Nephron (organoid): ENCODE data around the gene ANKLE2.
"Not testable (repeated sequence)": the region's sequence is repeated elsewhere in the genome, so short reads cannot be mapped to it uniquely, and the experiment has no call there.

Experiments
- H3K27ac Mint-ChIP-seq, 3 experiments: 2 replicates each; pipeline ENCODE4 v1.8.0; 2020; ENCODE audit warnings: mixed read lengths in 3 of 3, mild to moderate bottlenecking in 2 of 3, moderate library complexity in 1 of 3
- H3K27me3 Mint-ChIP-seq: 2 replicates; pipeline ENCODE4 v1.8.0; 2021; ENCODE audit warnings: low read depth, mild to moderate bottlenecking, moderate library complexity, mixed read lengths
- H3K36me3 Mint-ChIP-seq: 2 replicates; pipeline ENCODE4 v1.8.0; 2020; ENCODE audit warnings: low read depth, mixed read lengths
- H3K4me1 Mint-ChIP-seq: 2 replicates; pipeline ENCODE4 v1.8.0; 2020; ENCODE audit warnings: mixed read lengths
- H3K4me3 Mint-ChIP-seq, 3 experiments: 2 replicates each; pipeline ENCODE4 v1.8.0; 2020; ENCODE audit warnings: mild to moderate bottlenecking in 3 of 3, mixed read lengths in 3 of 3, moderate library complexity in 2 of 3
- H3K9me3 Mint-ChIP-seq: 2 replicates; pipeline ENCODE4 v1.8.0; 2020; ENCODE audit warnings: mixed read lengths
- TF ChIP-seq, protein P1 (sequence below), 3 experiments: fragments of 200-600 bp; sonication (generic); IDR thresholded peaks; one replicate each; pipeline ENCODE4 v1.5.0; 2021; ENCODE audit warnings: antibody characterized with exemption in 3 of 3; ENCODE audit not compliant: unreplicated experiment in 3 of 3

ANKLE2 gene

DNA sequence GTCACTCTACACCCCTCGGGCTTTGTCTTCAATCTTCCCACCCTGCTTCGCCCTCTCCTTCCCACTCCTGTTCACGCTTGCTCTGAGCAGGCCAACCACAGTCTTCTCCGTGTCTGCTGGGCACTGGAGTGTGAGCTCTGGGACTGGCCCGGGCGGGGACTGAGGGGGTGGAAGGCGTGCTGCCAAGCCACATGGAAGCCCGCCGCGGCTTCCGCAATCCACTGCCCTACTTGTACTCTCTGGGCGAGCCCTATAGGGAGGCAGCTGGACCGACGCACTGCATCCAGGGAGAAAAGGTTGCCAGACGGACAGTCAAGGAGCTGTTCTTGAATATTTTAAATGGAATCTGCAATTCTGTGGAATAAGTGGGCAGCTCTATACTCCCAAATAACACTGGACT is 42.3 kb upstream of the ANKLE2 start:
- Mint-ChIP-seq H3K27me3 (no peaks in the 10 kb centered on the region), H3K4me1 (no peaks in the 10 kb centered on the region), H3K4me3 (no peak overlapping the region), H3K9me3 (no peaks in the 10 kb centered on the region), H3K27ac (no peak overlapping the region), H3K36me3 (peaks cover 69% of the 10 kb centered on the region)
- TF ChIP-seq, protein P1, sequence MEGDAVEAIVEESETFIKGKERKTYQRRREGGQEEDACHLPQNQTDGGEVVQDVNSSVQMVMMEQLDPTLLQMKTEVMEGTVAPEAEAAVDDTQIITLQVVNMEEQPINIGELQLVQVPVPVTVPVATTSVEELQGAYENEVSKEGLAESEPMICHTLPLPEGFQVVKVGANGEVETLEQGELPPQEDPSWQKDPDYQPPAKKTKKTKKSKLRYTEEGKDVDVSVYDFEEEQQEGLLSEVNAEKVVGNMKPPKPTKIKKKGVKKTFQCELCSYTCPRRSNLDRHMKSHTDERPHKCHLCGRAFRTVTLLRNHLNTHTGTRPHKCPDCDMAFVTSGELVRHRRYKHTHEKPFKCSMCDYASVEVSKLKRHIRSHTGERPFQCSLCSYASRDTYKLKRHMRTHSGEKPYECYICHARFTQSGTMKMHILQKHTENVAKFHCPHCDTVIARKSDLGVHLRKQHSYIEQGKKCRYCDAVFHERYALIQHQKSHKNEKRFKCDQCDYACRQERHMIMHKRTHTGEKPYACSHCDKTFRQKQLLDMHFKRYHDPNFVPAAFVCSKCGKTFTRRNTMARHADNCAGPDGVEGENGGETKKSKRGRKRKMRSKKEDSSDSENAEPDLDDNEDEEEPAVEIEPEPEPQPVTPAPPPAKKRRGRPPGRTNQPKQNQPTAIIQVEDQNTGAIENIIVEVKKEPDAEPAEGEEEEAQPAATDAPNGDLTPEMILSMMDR (IDR thresholded peaks at IDR 0.05; ENCODE audit: unreplicated experiment in 3 of 3): no peak

DNA sequence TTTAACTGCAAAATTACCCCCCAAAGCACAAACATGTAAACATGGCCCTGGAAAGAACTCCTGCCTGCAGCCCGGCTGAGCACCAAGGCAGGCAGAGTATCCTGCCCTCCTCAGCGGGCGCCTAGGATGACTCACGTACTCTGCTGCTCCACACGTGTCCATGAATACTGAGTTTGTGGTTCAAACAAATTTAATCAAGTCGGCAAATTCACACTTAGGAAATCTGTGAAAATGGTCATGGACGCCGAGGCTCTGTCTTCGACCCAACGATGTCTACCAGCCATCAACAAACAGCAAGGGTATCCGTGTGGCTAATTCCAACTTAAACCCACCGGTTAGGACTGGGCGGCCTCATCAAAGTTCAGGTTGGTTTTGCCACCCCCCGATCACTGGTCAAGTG is 41.5 kb upstream of the ANKLE2 start:
- TF ChIP-seq, protein P1 (IDR thresholded peaks at IDR 0.05; ENCODE audit: unreplicated experiment in 3 of 3): no peak
- no peaks in the 10 kb centered on the region for H3K27me3 Mint-ChIP-seq
- no peaks in the 10 kb centered on the region for H3K9me3 Mint-ChIP-seq
- no peak overlapping the region for H3K4me3 Mint-ChIP-seq
- H3K27ac Mint-ChIP-seq: no peak overlapping the region
- peaks cover 64% of the 10 kb centered on the region for H3K36me3 Mint-ChIP-seq
- no peaks in the 10 kb centered on the region for H3K4me1 Mint-ChIP-seq

DNA sequence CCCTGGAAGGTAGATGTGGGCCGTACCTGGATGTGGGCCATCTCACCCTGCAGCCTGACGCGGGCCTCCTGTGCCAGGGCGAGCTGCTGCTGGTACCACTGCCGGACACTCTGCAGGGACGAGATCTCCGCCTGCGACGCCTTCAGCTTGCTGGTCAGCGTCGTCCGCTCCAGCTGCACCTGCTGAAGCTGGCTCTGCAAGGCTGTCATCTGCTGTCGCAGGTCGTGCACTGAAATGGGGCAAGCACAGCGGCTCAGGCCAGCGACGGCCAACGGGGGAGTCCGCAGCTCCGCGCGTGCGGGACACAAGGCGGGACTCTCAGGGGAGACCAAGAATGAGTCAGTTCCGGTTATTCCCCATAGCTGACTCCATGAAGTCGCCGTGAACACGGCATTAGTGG is 40.1 kb upstream of the ANKLE2 start:
- no peaks in the 10 kb centered on the region for H3K4me1 Mint-ChIP-seq
- H3K9me3 Mint-ChIP-seq: no peaks in the 10 kb centered on the region
- H3K27me3 Mint-ChIP-seq: no peaks in the 10 kb centered on the region
- H3K27ac Mint-ChIP-seq: no peak overlapping the region
- TF ChIP-seq, protein P1 (IDR thresholded peaks at IDR 0.05; ENCODE audit: unreplicated experiment in 3 of 3): no peak
- peaks cover 62% of the 10 kb centered on the region for H3K36me3 Mint-ChIP-seq
- H3K4me3 Mint-ChIP-seq: no peak overlapping the region

DNA sequence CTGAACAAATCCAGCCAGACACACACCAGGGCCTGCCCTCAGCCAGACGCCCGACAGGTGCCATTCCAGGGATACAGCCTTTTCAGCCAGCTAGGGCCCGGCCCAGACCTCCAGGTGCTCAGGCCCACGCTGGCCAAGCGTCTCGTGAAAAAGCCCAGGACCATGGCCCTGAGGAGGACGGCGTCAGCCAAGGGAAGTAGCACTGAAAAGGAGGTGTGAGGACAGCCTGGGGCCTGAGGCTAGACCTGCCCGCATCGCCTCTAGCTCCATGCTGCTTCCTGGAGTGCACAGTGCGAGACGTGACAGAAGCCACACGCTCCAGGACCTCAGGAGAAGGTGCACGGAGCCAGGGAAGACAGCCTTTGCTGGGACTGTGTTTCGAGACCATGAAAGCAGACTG is 37.2 kb upstream of the ANKLE2 start:
- Mint-ChIP-seq H3K9me3 (peaks cover 2% of the 10 kb centered on the region), H3K27me3 (no peaks in the 10 kb centered on the region), H3K4me3 (no peak overlapping the region), H3K36me3 (peaks cover 75% of the 10 kb centered on the region), H3K4me1 (no peaks in the 10 kb centered on the region), H3K27ac (no peak overlapping the region)
- TF ChIP-seq, protein P1 (IDR thresholded peaks at IDR 0.05; ENCODE audit: unreplicated experiment in 3 of 3): no peak

DNA sequence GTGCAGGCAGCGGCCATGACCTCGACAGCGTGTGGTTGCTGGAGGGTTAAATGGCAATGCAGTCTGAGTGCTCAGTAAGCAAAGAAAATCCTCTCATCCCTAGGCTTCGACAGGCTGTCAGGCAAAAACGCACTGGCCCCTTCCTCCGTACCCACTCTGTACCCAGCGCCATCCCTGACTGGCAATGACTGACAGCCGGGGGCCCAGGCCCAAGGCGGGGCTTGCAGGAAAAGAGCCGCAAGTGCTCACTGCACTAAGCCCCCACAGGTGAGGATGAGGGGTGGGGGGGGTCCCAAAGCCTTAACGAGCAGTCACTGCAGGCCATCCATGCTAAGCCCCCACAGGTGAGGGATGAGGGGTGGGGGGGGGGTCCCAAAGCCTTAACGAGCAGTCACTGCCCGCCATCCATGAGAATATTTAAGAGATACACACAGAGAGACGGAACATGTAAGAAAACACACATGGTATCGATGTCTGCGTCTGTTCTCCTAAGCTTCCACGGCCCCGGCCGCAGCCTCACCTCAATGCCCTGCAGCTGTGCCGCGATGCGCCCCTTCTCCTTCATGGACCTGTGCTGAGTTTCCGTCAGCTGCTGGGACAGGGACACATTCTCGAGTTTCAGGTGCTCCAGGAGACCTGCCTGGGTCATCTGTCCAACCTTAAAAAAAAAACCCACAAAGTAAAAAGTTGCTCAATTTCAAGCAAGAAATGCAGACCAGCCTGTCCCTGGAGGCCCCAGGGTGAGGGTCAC is 36.4 kb upstream of the ANKLE2 start:
- H3K27ac Mint-ChIP-seq: no peak overlapping the region
- no peak overlapping the region for H3K4me3 Mint-ChIP-seq
- H3K27me3 Mint-ChIP-seq: no peaks in the 10 kb centered on the region
- peaks cover 2% of the 10 kb centered on the region for H3K9me3 Mint-ChIP-seq
- no peaks in the 10 kb centered on the region for H3K4me1 Mint-ChIP-seq
- peaks cover 70% of the 10 kb centered on the region for H3K36me3 Mint-ChIP-seq
- TF ChIP-seq, protein P1 (IDR thresholded peaks at IDR 0.05; ENCODE audit: unreplicated experiment in 3 of 3): no peak

DNA sequence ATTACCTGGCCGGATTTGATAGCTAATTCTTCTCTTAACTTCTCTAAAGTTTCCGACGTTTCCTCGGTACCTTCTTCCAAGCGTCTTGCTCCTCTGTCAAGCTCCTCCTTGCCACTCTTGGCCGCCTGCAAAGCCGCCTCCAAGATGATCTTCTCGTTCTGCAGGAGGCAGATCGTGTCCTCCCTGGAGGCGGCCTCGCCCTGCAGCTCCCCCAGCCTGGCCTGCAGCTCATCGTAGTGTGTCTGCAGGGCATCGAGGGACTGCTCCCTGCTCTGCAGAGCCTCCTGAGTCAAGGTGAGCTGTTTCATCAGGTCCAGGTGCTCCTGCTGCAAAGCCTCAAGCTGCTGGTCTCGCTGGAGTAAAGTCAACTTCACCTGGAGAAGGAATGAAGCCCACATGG is 34.2 kb upstream of the ANKLE2 start:
- Mint-ChIP-seq H3K9me3 (peaks cover 2% of the 10 kb centered on the region), H3K27ac (no peak overlapping the region)

DNA sequence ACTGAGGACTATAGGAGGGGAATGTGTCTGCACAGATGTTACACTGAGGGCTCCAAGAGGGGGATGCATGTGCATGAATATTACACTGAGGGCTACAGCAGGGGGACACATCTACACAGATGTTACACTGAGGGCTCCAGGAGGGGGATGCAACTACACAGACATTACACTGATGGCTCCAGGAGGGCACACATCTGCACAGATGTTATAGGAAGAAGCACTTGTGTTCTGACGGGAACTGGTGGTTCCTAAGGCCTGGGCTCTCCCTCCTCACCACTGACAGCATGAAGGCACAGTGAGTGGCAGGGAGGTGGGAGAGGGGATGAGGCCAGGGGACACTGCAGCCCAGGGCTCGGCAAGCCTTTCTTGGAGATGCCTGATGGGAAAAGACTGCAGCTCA is 30.3 kb upstream of the ANKLE2 start:
- H3K27ac Mint-ChIP-seq, H3K4me1 Mint-ChIP-seq, H3K9me3 Mint-ChIP-seq, H3K27me3 Mint-ChIP-seq, H3K4me3 Mint-ChIP-seq: not testable (repeated sequence)
- peaks cover 80% of the 10 kb centered on the region for H3K36me3 Mint-ChIP-seq

More for the DNA sequence above, 34.2 kb upstream of the ANKLE2 start:
- peaks cover 69% of the 10 kb centered on the region for H3K36me3 Mint-ChIP-seq
- no peak overlapping the region for H3K4me3 Mint-ChIP-seq
- H3K4me1 Mint-ChIP-seq: no peaks in the 10 kb centered on the region
- H3K27me3 Mint-ChIP-seq: no peaks in the 10 kb centered on the region
- TF ChIP-seq, protein P1 (IDR thresholded peaks at IDR 0.05; ENCODE audit: unreplicated experiment in 3 of 3): no peak
